H9 (cell line): ENCODE data around the gene AMMECR1. TPM values are rescaled to one million over a fixed set of nuclear protein-coding genes. Genes with fewer than 3 reads are reported as not detected.

Experiments
- DNase-seq: peaks from one replicate; pipeline ENCODE4 v3.0.0-alpha.2; 2017
- H2AFZ ChIP-seq: one replicate; pipeline ENCODE4 v1.6.1; 2013; ENCODE audit warnings: mild to moderate bottlenecking, low read length, control low read depth, moderate library complexity
- H2AK5ac ChIP-seq: 2 replicates; pipeline ENCODE4 v1.6.1; 2013; ENCODE audit warnings: low read length, control low read depth, mixed read lengths; ENCODE audit not compliant: insufficient read length
- H2BK120ac ChIP-seq: one replicate; pipeline ENCODE4 v1.6.1; 2013; ENCODE audit warnings: low read depth, mild to moderate bottlenecking, low read length, control low read depth, inconsistent platforms; ENCODE audit not compliant: poor library complexity, severe bottlenecking
- H2BK12ac ChIP-seq: 2 replicates; pipeline ENCODE4 v1.6.1; 2013; ENCODE audit warnings: low read length, control low read depth, mixed read lengths, low read depth; ENCODE audit not compliant: insufficient read length
- H2BK15ac ChIP-seq: 2 replicates; pipeline ENCODE4 v1.6.1; 2013; ENCODE audit warnings: low read depth, low read length, control low read depth
- H2BK20ac ChIP-seq: one replicate; pipeline ENCODE4 v1.6.1; 2013; ENCODE audit warnings: low read depth, mild to moderate bottlenecking, low read length, control low read depth, inconsistent platforms; ENCODE audit not compliant: poor library complexity, severe bottlenecking
- H2BK5ac ChIP-seq: 2 replicates; pipeline ENCODE4 v1.6.1; 2013; ENCODE audit warnings: low read length, control low read depth, mixed read lengths; ENCODE audit not compliant: insufficient read length
- H3K14ac ChIP-seq: 2 replicates; pipeline ENCODE4 v1.6.1; 2013; ENCODE audit warnings: low read length, control low read depth; ENCODE audit not compliant: insufficient read depth
- H3K18ac ChIP-seq: 2 replicates; pipeline ENCODE4 v1.6.1; 2013; ENCODE audit warnings: low read depth, mild to moderate bottlenecking, mixed read lengths, low read length, control low read depth; ENCODE audit not compliant: insufficient read length
- H3K23ac ChIP-seq: 2 replicates; pipeline ENCODE4 v1.6.1; 2013; ENCODE audit warnings: low read length, control low read depth, mixed read lengths, low read depth; ENCODE audit not compliant: insufficient read length
- H3K23me2 ChIP-seq: 2 replicates; pipeline ENCODE4 v1.6.1; 2013; ENCODE audit warnings: low read depth, mild to moderate bottlenecking, mixed read lengths, low read length, control low read depth; ENCODE audit not compliant: insufficient read length, poor library complexity, severe bottlenecking
- H3K27ac ChIP-seq: 2 replicates; pipeline ENCODE4 v1.5.1; 2013; ENCODE audit warnings: low read length, control low read depth, mixed read lengths, low read depth; ENCODE audit not compliant: insufficient read length
- H3K27me3 ChIP-seq: 2 replicates; pipeline ENCODE4 v1.6.1; 2013; ENCODE audit warnings: low read length, control low read depth, inconsistent platforms; ENCODE audit not compliant: insufficient read depth
- H3K4ac ChIP-seq: 2 replicates; pipeline ENCODE4 v1.6.1; 2013; ENCODE audit warnings: low read depth, mild to moderate bottlenecking, control low read depth, inconsistent platforms, low read length, moderate library complexity
- H3K4me1 ChIP-seq: 2 replicates; pipeline ENCODE4 v1.6.1; 2013; ENCODE audit warnings: low read length, control low read depth, inconsistent platforms; ENCODE audit not compliant: insufficient read depth
- H3K4me2 ChIP-seq: 2 replicates; pipeline ENCODE4 v1.6.1; 2013; ENCODE audit warnings: low read length, control low read depth, mixed read lengths; ENCODE audit not compliant: insufficient read length, insufficient read depth
- H3K56ac ChIP-seq: 2 replicates; pipeline ENCODE4 v1.6.1; 2013; ENCODE audit warnings: low read depth, mild to moderate bottlenecking, mixed read lengths, low read length, control low read depth; ENCODE audit not compliant: insufficient read length
- H3K79me1 ChIP-seq: 2 replicates; pipeline ENCODE4 v1.6.1; 2013; ENCODE audit warnings: low read depth, mild to moderate bottlenecking, moderate library complexity, low read length, control low read depth, inconsistent platforms; ENCODE audit not compliant: insufficient read depth, poor library complexity, severe bottlenecking
- H3K79me2 ChIP-seq: 2 replicates; pipeline ENCODE4 v1.6.1; 2013; ENCODE audit warnings: low read length, control low read depth, inconsistent platforms; ENCODE audit not compliant: insufficient read depth
- H3K9ac ChIP-seq: 2 replicates; pipeline ENCODE4 v1.6.1; 2013; ENCODE audit warnings: low read length, control low read depth, mixed read lengths; ENCODE audit not compliant: insufficient read length; ENCODE audit errors: extremely low read depth
- H3K9me3 ChIP-seq: one replicate; pipeline ENCODE4 v1.6.1; 2013; ENCODE audit warnings: low read depth, low read length, inconsistent platforms; ENCODE audit not compliant: control insufficient read depth
- H3T11ph ChIP-seq: one replicate; pipeline ENCODE4 v1.6.1; 2013; ENCODE audit warnings: mild to moderate bottlenecking, low read length, control low read depth, inconsistent platforms
- H4K20me1 ChIP-seq: one replicate; pipeline ENCODE4 v1.6.1; 2013; ENCODE audit not compliant: control insufficient read depth, insufficient read length, insufficient read depth
- H4K5ac ChIP-seq: 2 replicates; pipeline ENCODE4 v1.6.1; 2013; ENCODE audit warnings: low read depth, mild to moderate bottlenecking, mixed read lengths, low read length, control low read depth; ENCODE audit not compliant: insufficient read length
- H4K8ac ChIP-seq: replicated peaks from 2 replicates; pipeline ENCODE4 v1.6.1; 2013; ENCODE audit warnings: low read length, control low read depth, mixed read lengths, low read depth; ENCODE audit not compliant: insufficient read length
- H4K91ac ChIP-seq: 2 replicates; pipeline ENCODE4 v1.6.1; 2013; ENCODE audit warnings: low read depth, mild to moderate bottlenecking, moderate library complexity, mixed read lengths, low read length, control low read depth; ENCODE audit not compliant: insufficient read length
- H3K27ac Mint-ChIP-seq, 3 experiments: 2 replicates in 2 of 3; 3 replicates in 1 of 3; pipeline ENCODE4 v1.8.0; 2020 to 2021; ENCODE audit warnings: mixed read lengths in 3 of 3, mild to moderate bottlenecking in 1 of 3, moderate library complexity in 1 of 3
- H3K27me3 Mint-ChIP-seq: 2 replicates; pipeline ENCODE4 v1.8.0; 2021; ENCODE audit warnings: low read depth, mild to moderate bottlenecking, moderate library complexity, mixed read lengths
- H3K36me3 Mint-ChIP-seq, 3 experiments: 2 replicates in 2 of 3; 3 replicates in 1 of 3; pipeline ENCODE4 v1.8.0; 2020 to 2021; ENCODE audit warnings: low read depth in 3 of 3, mixed read lengths in 3 of 3; ENCODE audit not compliant: insufficient read depth in 1 of 3
- H3K4me1 Mint-ChIP-seq, 2 experiments: 2 replicates each; pipeline ENCODE4 v1.8.0; 2020; ENCODE audit warnings: mixed read lengths in 2 of 2
- H3K4me3 Mint-ChIP-seq, 2 experiments: 2 replicates in 1 of 2; 3 replicates in 1 of 2; pipeline ENCODE4 v1.8.0; 2020 to 2021; ENCODE audit warnings: mild to moderate bottlenecking in 2 of 2, mixed read lengths in 2 of 2, moderate library complexity in 1 of 2
- H3K9me3 Mint-ChIP-seq, 2 experiments: 2 replicates in 1 of 2; 3 replicates in 1 of 2; pipeline ENCODE4 v1.8.0; 2020; ENCODE audit warnings: mild to moderate bottlenecking in 2 of 2, mixed read lengths in 2 of 2, moderate library complexity in 1 of 2
- CTCF ChIP-seq: fragments of 200-600 bp; sonication (generic); conservative IDR thresholded peaks from 3 replicates; pipeline ENCODE4 v1.8.0; 2021; ENCODE audit warnings: antibody characterized with exemption, mild to moderate bottlenecking
- WGBS: extraction: QIAGEN DNeasy Blood & Tissue Kit; methylation state at CpG from one replicate; pipeline ENCODE4 v1.1.7; 2013; ENCODE audit warnings: missing lambda C conversion rate, low lambda C conversion rate, mixed read lengths; ENCODE audit not compliant: insufficient read length; ENCODE audit errors: extremely low coverage; 5-methylcytosine and 5-hydroxymethylcytosine counted together
- total RNA-seq: library from RNA; stranded (reverse); gene quantifications from 2 replicates; pipeline ENCODE4 v1.2.1, GENCODE V29; 2021

The AMMECR1 gene
- total RNA-seq, 1 experiment from 2014 or later = 28.5 TPM

DNA sequence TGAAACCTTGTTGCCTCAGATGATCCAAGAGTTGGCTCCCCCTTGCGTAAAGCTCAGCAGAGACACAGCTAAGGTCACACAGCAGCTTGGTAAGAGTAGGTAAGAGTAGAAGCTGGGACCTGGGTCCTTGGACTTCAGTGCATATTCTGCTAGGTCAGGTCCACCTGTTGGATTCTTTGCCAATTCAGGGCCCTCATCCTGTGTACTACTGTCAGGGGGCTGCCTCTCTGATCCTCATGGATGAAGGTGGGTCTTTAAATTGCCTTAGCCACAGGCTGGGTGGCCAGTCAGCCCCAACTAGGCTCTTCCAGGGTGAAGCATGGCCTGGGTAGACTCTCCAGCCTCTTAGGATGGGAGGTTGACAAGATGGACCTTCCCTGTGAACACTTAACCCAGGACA lies 155.8 kb downstream of the AMMECR1 start:
- H3T11ph ChIP-seq = no peak overlapping the region
- H3K4me1 Mint-ChIP-seq = no peaks in the 10 kb centered on the region
- no peak overlapping the region for H3K56ac ChIP-seq
- WGBS = no CpG with 5 or more reads among the region's 1 CpG
- H3K79me2 ChIP-seq = no peaks in the 10 kb centered on the region
- H3K27me3 Mint-ChIP-seq = no peaks in the 10 kb centered on the region
- H3K27me3 ChIP-seq = no peaks in the 10 kb centered on the region
- no peak overlapping the region for H3K27ac Mint-ChIP-seq
- no peak overlapping the region for H2BK15ac ChIP-seq
- no peak overlapping the region for H3K18ac ChIP-seq
- H2AK5ac ChIP-seq = no peak overlapping the region
- H3K4me2 ChIP-seq = no peak overlapping the region
- TF ChIP-seq CTCF = no peak
- H3K27ac ChIP-seq = no peak overlapping the region
- peaks cover 2% of the 10 kb centered on the region; the same call in 1 of the 2 replicates for H3K4me1 ChIP-seq
- no peak overlapping the region for H2BK12ac ChIP-seq
- no peak overlapping the region for H3K9ac ChIP-seq
- no peak overlapping the region for H4K8ac ChIP-seq
- H2BK20ac ChIP-seq = no peak overlapping the region
- no peak overlapping the region for H3K23ac ChIP-seq
- H2AFZ ChIP-seq = no peak overlapping the region
- H3K23me2 ChIP-seq = no peaks in the 10 kb centered on the region
- H2BK120ac ChIP-seq = no peak overlapping the region
- H3K79me1 ChIP-seq = no peaks in the 10 kb centered on the region
- H3K36me3 Mint-ChIP-seq = no peaks in the 10 kb centered on the region
- H4K20me1 ChIP-seq = no peaks in the 10 kb centered on the region
- H3K4me3 Mint-ChIP-seq = no peak overlapping the region
- H4K91ac ChIP-seq = no peak overlapping the region
- H4K5ac ChIP-seq = no peak overlapping the region
- H3K4ac ChIP-seq = no peak overlapping the region
- no peak overlapping the region for H3K14ac ChIP-seq
- H2BK5ac ChIP-seq = no peak overlapping the region
- H3K9me3 Mint-ChIP-seq = no peaks in the 10 kb centered on the region
- no peak for DNase-seq
- H3K9me3 ChIP-seq = no peaks in the 10 kb centered on the region
